ENCODE measurements around the gene HMMR. TPM values are rescaled to one million over a fixed set of nuclear protein-coding genes. Genes with fewer than 3 reads are reported as not detected.
A peak's percentile ranks its signal among the peaks of the same experiment; 100 is the strongest.

HMMR gene
- total and polyA plus RNA-seq, 9 of the 15 experiments (the other 6 are each of a cell fraction or from before 2014, with no cell fraction given) = 74.9 to 133 (median 90.8) TPM

DNA sequence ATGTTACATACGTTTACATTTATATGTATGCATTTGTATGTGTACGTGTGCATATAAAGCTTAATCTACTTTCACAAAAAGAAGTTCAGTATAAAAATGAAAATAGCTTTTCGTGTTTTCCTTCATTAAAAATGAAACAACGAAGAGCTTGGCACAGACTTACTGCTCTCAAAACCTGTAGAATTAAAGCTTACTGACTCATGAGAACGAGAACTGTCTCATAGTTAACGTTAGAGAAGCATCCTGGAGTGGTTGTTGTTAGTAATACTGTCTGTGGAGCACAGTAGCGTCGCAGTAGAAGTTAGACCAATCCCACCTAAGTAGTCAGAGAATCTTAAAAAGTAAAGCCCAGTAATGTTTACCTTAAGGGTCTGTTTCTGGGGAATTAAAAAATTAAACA lies 46.3 kb downstream of the HMMR start:
- Histone ChIP-seq H3K9ac (ENCODE audit: insufficient read depth in 1 of 2, low read depth in 2 of 2, low read length in 2 of 2) (peak overlapping the region in 1 of 2 experiments; percentile 85; a peak in 3 of 4 replicates), H3K36me3 (ENCODE audit: control insufficient read depth, insufficient read depth, low read length) (peaks cover 5% of the 10 kb centered on the region; the same call in 2 of the 3 replicates), H3K4me2 (ENCODE audit: insufficient read depth, low read length) (peak overlapping the region; percentile 97), H3K4me1 (replicated peaks in 1 of 2; ENCODE audit: control insufficient read depth in 2 of 2, insufficient read depth in 2 of 2, low read length in 2 of 2) (peaks cover 5 to 7% of the 10 kb centered on the region in 2 experiments; a peak in 3 of 5 replicates), H3K27ac (ENCODE audit: extremely low read depth, low read depth, low read length) (peak overlapping the region; percentile 87; the same call in 2 of the 3 replicates), H3K4me3 (peak overlapping the region; percentile 65), H3K27me3 (ENCODE audit: control insufficient read depth in 2 of 2, insufficient read depth in 2 of 2, low read length in 2 of 2) (no peaks in the 10 kb centered on the region), H3K79me2 (ENCODE audit: control insufficient read depth, insufficient read depth, low read length) (peaks cover 77% of the 10 kb centered on the region), H3K9me1 (ENCODE audit: control insufficient read depth, insufficient read depth, low read length) (no peaks in the 10 kb centered on the region), H3K9me3 (replicated peaks; ENCODE audit: control insufficient read depth, insufficient read depth, low read depth, low read length) (no peaks in the 10 kb centered on the region), H2AFZ (ENCODE audit: low read depth, low read length) (no peak overlapping the region), H4K20me1 (replicated peaks; ENCODE audit: control insufficient read depth, insufficient read depth, low read length) (0 out of 2 replicates have a peak, but pooled peaks cover 3% of the 10 kb centered on the region)
- 1% methylated on average over 8 of the region's 8 CpGs for WGBS (ENCODE audit: insufficient coverage, low coverage, missing lambda C conversion rate)
- in situ Hi-C loops (cut with MboI) = loop anchor here (25.0 kb wide), 1 partner anchor 856 kb away; no protein-coding TSS in a partner anchor
- DNase-seq (ENCODE audit: extremely low read depth in 1 of 4, low spot score in 3 of 4) = peak in 1 of 4 experiments; percentile 28
- no peak for FAIRE-seq
- no TSS peak for BruUV-seq (replicated peaks)
- peak; percentile 6; the same call in 1 of the 3 replicates for ATAC-seq
- ChIA-PET CTCF (ENCODE audit: low intra/inter-chr PET ratio) (no interaction called here), POLR2A (no interaction called here)
- intact Hi-C loops (cut with micrococcal nuclease) = loop anchor here (5.0 kb wide), 1 partner anchor 851 kb away; no protein-coding TSS in a partner anchor
- TF ChIP-seq, protein P1, sequence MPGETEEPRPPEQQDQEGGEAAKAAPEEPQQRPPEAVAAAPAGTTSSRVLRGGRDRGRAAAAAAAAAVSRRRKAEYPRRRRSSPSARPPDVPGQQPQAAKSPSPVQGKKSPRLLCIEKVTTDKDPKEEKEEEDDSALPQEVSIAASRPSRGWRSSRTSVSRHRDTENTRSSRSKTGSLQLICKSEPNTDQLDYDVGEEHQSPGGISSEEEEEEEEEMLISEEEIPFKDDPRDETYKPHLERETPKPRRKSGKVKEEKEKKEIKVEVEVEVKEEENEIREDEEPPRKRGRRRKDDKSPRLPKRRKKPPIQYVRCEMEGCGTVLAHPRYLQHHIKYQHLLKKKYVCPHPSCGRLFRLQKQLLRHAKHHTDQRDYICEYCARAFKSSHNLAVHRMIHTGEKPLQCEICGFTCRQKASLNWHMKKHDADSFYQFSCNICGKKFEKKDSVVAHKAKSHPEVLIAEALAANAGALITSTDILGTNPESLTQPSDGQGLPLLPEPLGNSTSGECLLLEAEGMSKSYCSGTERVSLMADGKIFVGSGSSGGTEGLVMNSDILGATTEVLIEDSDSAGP (CRISPR knock-in tag; IDR thresholded peaks at IDR 0.05) = no peak
- peak; percentile 84 for TF ChIP-seq NFIC (IDR thresholded peaks at IDR 0.05)

- POLR2A ChIA-PET = interaction anchor here (1.5 kb wide), 1 partner anchor 49 kb away, joined by 4 read pairs; the partner anchor contains the start of genes HMMR and NUDCD2
- Histone ChIP-seq H3K4me1 (replicated peaks in 1 of 2; ENCODE audit: control insufficient read depth in 2 of 2, insufficient read depth in 2 of 2, low read length in 2 of 2) (peaks cover 0 to 7% of the 10 kb centered on the region in 2 experiments; a peak in 2 of 5 replicates), H3K27ac (ENCODE audit: extremely low read depth, low read depth, low read length) (no peak overlapping the region), H3K9me1 (ENCODE audit: control insufficient read depth, insufficient read depth, low read length) (no peaks in the 10 kb centered on the region), H2AFZ (ENCODE audit: low read depth, low read length) (no peak overlapping the region), H3K4me3 (no peak overlapping the region), H3K27me3 (ENCODE audit: control insufficient read depth in 2 of 2, insufficient read depth in 2 of 2, low read length in 2 of 2) (no peaks in the 10 kb centered on the region), H3K9ac (ENCODE audit: insufficient read depth in 1 of 2, low read depth in 2 of 2, low read length in 2 of 2) (peak overlapping the region in 1 of 2 experiments; percentile 56; a peak in 1 of 4 replicates), H3K9me3 (replicated peaks; ENCODE audit: control insufficient read depth, insufficient read depth, low read depth, low read length) (no peaks in the 10 kb centered on the region), H3K4me2 (ENCODE audit: insufficient read depth, low read length) (peak overlapping the region; percentile 42), H4K20me1 (replicated peaks; ENCODE audit: control insufficient read depth, insufficient read depth, low read length) (0 out of 2 replicates have a peak, but pooled peaks cover 3% of the 10 kb centered on the region), H3K79me2 (ENCODE audit: control insufficient read depth, insufficient read depth, low read length) (peaks cover 82% of the 10 kb centered on the region), H3K36me3 (ENCODE audit: control insufficient read depth, insufficient read depth, low read length) (peaks cover 25% of the 10 kb centered on the region)
- no peak for DNase-seq (ENCODE audit: extremely low read depth in 1 of 4, low spot score in 3 of 4)
- no peak for TF ChIP-seq GMEB1 (CRISPR knock-in tag; IDR thresholded peaks at IDR 0.05)
- TF ChIP-seq LCOR (CRISPR knock-in tag; IDR thresholded peaks at IDR 0.05) = no peak
- TF ChIP-seq, protein P2, sequence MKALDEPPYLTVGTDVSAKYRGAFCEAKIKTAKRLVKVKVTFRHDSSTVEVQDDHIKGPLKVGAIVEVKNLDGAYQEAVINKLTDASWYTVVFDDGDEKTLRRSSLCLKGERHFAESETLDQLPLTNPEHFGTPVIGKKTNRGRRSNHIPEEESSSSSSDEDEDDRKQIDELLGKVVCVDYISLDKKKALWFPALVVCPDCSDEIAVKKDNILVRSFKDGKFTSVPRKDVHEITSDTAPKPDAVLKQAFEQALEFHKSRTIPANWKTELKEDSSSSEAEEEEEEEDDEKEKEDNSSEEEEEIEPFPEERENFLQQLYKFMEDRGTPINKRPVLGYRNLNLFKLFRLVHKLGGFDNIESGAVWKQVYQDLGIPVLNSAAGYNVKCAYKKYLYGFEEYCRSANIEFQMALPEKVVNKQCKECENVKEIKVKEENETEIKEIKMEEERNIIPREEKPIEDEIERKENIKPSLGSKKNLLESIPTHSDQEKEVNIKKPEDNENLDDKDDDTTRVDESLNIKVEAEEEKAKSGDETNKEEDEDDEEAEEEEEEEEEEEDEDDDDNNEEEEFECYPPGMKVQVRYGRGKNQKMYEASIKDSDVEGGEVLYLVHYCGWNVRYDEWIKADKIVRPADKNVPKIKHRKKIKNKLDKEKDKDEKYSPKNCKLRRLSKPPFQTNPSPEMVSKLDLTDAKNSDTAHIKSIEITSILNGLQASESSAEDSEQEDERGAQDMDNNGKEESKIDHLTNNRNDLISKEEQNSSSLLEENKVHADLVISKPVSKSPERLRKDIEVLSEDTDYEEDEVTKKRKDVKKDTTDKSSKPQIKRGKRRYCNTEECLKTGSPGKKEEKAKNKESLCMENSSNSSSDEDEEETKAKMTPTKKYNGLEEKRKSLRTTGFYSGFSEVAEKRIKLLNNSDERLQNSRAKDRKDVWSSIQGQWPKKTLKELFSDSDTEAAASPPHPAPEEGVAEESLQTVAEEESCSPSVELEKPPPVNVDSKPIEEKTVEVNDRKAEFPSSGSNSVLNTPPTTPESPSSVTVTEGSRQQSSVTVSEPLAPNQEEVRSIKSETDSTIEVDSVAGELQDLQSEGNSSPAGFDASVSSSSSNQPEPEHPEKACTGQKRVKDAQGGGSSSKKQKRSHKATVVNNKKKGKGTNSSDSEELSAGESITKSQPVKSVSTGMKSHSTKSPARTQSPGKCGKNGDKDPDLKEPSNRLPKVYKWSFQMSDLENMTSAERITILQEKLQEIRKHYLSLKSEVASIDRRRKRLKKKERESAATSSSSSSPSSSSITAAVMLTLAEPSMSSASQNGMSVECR (CRISPR knock-in tag; IDR thresholded peaks at IDR 0.05) = no peak
- intact Hi-C loops (cut with micrococcal nuclease) (loop anchor here (5.0 kb wide), 1 partner anchor 849 kb away; no protein-coding TSS in a partner anchor), in situ Hi-C loops (cut with MboI) (loop anchor here (25.0 kb wide), 1 partner anchor 854 kb away; no protein-coding TSS in a partner anchor)
- FAIRE-seq = no peak
- 59% methylated on average over 5 of the region's 5 CpGs for WGBS (ENCODE audit: insufficient coverage, low coverage, missing lambda C conversion rate)
- CTCF ChIA-PET (ENCODE audit: low intra/inter-chr PET ratio) = no interaction called here
- no peak for ATAC-seq
- no TSS peak for BruUV-seq (replicated peaks)
These were observed 48.3 kb downstream of the HMMR start for GRCh38 chr5:163508753-163509152.

Data from K562 (cell line).